Type B pancreatic cell (in vitro differentiated cells): ENCODE data around the gene CHSY3. TPM values are rescaled to one million over a fixed set of nuclear protein-coding genes. Genes with fewer than 3 reads are reported as not detected.

Source experiments
- DNase-seq: peaks from one replicate; pipeline ENCODE4 v3.0.0; 2021; ENCODE audit warnings: mixed read lengths; ENCODE audit not compliant: unreplicated experiment; ENCODE audit errors: extremely low spot score
- H3K27ac Mint-ChIP-seq: 2 replicates; pipeline ENCODE4 v1.8.0; 2021; ENCODE audit warnings: mild to moderate bottlenecking, mixed read lengths
- H3K27me3 Mint-ChIP-seq: 2 replicates; pipeline ENCODE4 v1.8.0; 2021; ENCODE audit warnings: mixed read lengths
- H3K36me3 Mint-ChIP-seq: 2 replicates; pipeline ENCODE4 v1.8.0; 2021; ENCODE audit warnings: mixed read lengths
- H3K4me1 Mint-ChIP-seq: one replicate; pipeline ENCODE4 v1.8.0; 2021; ENCODE audit warnings: mixed read lengths; ENCODE audit not compliant: unreplicated experiment
- H3K4me3 Mint-ChIP-seq: 2 replicates; pipeline ENCODE4 v1.8.0; 2021; ENCODE audit warnings: mild to moderate bottlenecking, mixed read lengths
- H3K9me3 Mint-ChIP-seq: 2 replicates; pipeline ENCODE4 v1.8.0; 2021; ENCODE audit warnings: mixed read lengths
- total RNA-seq: library from RNA; stranded (reverse); gene quantifications from 2 replicates; pipeline ENCODE4 v1.2.1, GENCODE V29; 2021; ENCODE audit warnings: low replicate concordance
- TF ChIP-seq, protein P1 (sequence below): fragments of 200-600 bp; sonication (generic); conservative IDR thresholded peaks from 2 replicates; pipeline ENCODE4 v1.5.0; 2021; ENCODE audit warnings: antibody characterized with exemption, mild to moderate bottlenecking

The CHSY3 gene
- total RNA-seq, 1 donor from 2014 or later, result 4.9 TPM

DNA sequence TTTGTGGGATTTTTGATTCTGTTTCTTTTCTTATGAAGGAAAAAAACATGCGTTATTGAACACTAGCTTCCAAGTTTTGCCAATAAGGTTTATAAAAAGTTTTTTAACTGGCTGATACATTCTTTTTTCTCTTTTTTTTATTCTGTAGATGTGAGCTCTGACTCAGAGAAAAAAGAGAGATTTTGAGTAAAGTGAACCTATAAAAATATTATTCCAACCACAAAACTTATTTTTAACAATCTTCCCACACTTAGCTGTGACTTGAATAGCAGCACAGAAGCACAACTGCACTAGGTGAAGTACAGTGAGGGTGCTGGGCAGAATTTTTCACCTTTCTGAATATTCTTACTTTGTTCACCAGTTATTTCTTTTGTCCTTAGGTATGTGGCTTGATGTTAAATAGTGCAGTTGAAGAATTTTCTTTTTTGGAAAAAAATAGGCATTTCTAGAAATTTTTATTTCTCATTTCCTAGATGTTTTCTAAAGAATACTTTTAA lies 41.6 kb downstream of the CHSY3 start:
- Mint-ChIP-seq H3K27ac (no peak overlapping the region), H3K9me3 (no peaks in the 10 kb centered on the region), H3K4me3 (no peak overlapping the region), H3K36me3 (no peaks in the 10 kb centered on the region), H3K4me1 (peaks cover 7% of the 10 kb centered on the region), H3K27me3 (no peaks in the 10 kb centered on the region)
- no peak for DNase-seq
- TF ChIP-seq, protein P1, sequence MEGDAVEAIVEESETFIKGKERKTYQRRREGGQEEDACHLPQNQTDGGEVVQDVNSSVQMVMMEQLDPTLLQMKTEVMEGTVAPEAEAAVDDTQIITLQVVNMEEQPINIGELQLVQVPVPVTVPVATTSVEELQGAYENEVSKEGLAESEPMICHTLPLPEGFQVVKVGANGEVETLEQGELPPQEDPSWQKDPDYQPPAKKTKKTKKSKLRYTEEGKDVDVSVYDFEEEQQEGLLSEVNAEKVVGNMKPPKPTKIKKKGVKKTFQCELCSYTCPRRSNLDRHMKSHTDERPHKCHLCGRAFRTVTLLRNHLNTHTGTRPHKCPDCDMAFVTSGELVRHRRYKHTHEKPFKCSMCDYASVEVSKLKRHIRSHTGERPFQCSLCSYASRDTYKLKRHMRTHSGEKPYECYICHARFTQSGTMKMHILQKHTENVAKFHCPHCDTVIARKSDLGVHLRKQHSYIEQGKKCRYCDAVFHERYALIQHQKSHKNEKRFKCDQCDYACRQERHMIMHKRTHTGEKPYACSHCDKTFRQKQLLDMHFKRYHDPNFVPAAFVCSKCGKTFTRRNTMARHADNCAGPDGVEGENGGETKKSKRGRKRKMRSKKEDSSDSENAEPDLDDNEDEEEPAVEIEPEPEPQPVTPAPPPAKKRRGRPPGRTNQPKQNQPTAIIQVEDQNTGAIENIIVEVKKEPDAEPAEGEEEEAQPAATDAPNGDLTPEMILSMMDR, result no peak

DNA sequence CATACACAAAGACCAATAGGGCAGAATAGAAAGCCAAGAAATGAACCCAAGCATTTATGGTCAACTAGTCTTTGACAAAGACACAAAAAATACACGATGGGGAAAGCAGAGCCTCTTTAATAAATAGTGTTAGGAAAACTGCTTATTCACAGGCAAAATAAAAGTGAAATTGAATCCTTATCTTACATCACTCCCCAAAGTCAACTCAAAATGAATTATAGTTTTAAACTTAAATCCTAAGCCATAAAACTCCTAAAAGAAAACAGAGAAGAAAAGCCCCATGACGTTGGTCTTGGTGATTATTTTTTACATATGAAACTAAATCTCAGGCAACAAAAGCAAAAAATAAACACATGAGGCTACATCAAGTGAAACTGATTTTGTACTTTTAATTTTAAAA lies 46.8 kb downstream of the CHSY3 start:
- Mint-ChIP-seq H3K27me3 (no peaks in the 10 kb centered on the region), H3K27ac (no peak overlapping the region), H3K4me3 (no peak overlapping the region), H3K4me1 (peaks cover 11% of the 10 kb centered on the region), H3K36me3 (no peaks in the 10 kb centered on the region), H3K9me3 (no peaks in the 10 kb centered on the region)
- TF ChIP-seq, protein P1, result no peak
- no peak for DNase-seq

DNA sequence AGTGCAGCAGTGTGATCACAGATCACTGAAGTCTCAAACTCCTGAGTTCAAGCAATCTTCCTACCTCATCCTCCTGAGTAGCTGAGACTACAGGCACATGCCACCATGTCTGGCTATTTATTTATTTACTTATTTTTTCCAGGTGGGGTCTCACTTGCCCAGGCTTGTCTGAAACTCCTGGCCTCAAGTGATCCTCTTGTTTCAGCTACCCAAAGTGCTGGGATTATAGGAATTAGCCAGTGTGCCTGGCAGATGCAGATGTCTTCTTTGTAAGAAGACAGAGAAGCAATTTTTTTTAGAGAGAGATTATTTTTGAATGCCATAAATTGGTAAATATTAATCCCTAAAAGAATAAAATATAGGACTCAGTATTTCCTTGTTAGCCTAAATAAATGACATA lies 54.3 kb downstream of the CHSY3 start:
- H3K9me3 Mint-ChIP-seq, result no peaks in the 10 kb centered on the region
- H3K36me3 Mint-ChIP-seq, result no peaks in the 10 kb centered on the region
- H3K4me3 Mint-ChIP-seq, result no peak overlapping the region
- no peaks in the 10 kb centered on the region for H3K27me3 Mint-ChIP-seq
- no peak for DNase-seq
- no peak overlapping the region for H3K27ac Mint-ChIP-seq
- TF ChIP-seq, protein P1, result no peak
- peaks cover 8% of the 10 kb centered on the region for H3K4me1 Mint-ChIP-seq

DNA sequence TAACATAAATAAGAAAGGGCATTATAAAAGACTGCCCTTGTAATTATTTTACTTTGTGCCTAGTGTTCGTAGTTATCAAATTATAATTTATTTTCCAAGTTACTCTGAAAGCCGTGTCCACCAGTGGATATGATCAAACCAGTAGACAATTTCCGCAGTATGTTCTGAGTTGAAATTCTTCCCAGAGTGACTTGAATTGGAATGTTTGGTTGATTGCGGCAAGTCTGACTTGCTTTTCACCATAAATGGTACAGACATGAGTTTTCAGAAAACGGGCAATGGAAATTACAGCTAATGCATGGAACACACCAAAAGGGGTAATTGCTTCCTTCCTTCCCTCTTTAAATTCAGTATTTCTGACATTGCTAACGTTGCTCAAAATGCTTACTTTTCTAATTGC lies 56.6 kb downstream of the CHSY3 start:
- TF ChIP-seq, protein P1, result no peak
- H3K27ac Mint-ChIP-seq, result no peak overlapping the region
- no peaks in the 10 kb centered on the region for H3K9me3 Mint-ChIP-seq
- no peak for DNase-seq
- H3K4me1 Mint-ChIP-seq, result peaks cover 8% of the 10 kb centered on the region
- H3K4me3 Mint-ChIP-seq, result no peak overlapping the region
- no peaks in the 10 kb centered on the region for H3K27me3 Mint-ChIP-seq
- H3K36me3 Mint-ChIP-seq, result no peaks in the 10 kb centered on the region

DNA sequence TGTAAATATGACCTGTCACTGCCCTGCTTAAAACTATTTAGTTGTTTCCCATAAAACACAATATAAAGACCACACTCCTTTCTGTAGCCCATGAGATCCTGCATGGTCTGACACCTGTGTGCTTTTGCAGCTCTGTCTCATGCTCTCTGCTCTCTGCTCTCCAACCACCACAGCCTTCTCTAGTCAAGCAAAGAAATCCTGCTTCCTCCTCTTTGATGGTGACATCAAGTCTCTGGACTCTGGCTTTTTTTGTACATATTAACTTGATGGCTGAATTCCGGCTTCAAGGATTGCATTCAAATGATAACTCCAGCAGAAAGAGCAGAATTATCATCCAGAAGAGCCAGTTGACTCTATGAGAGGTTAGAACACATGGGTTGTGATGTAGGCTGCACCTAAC lies 58.2 kb downstream of the CHSY3 start:
- Mint-ChIP-seq H3K36me3 (no peaks in the 10 kb centered on the region), H3K9me3 (no peaks in the 10 kb centered on the region), H3K4me3 (no peak overlapping the region), H3K27ac (no peak overlapping the region), H3K4me1 (peaks cover 8% of the 10 kb centered on the region), H3K27me3 (no peaks in the 10 kb centered on the region)
- DNase-seq, result no peak
- TF ChIP-seq, protein P1, result no peak

DNA sequence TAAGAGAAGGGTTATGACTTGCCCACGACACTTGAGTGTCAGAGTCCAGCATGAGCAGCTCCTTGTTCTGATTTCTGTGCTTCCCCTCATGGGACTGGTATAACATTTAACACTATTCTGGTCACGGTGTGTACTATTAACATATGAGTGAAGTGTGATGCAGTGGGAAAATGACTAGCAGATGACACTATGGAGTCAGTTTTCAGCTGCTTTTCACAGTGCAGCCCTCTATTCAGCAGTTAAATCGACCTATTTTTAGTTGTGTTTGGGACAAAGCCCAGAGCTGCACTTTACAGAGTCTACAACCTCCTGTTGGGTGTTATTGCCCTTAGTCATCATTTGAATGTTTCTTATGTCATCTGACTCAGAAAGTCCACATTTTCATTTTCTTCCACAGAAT lies 59.1 kb downstream of the CHSY3 start:
- Mint-ChIP-seq H3K27ac (no peak overlapping the region), H3K4me1 (peaks cover 8% of the 10 kb centered on the region), H3K4me3 (no peak overlapping the region), H3K9me3 (no peaks in the 10 kb centered on the region), H3K36me3 (no peaks in the 10 kb centered on the region), H3K27me3 (no peaks in the 10 kb centered on the region)
- TF ChIP-seq, protein P1, result no peak
- no peak for DNase-seq
